IMR-90 (cell line): ENCODE measurements around the gene DBI. TPM values are rescaled to one million over a fixed set of nuclear protein-coding genes. Genes with fewer than 3 reads are reported as not detected.

Experiments
- polyA plus RNA-seq, 3 experiments: library from polyadenylated mRNA; depleted of rRNA; stranded (reverse); fragments of >200 nt; gene quantifications; 2 replicates each; pipeline ENCODE4 v1.2.3, GENCODE V29; 2012; ENCODE audit warnings: low replicate concordance in 1 of 3
- total RNA-seq: library from RNA; depleted of rRNA; stranded (reverse); fragments of >200 nt; gene quantifications from 2 replicates; pipeline ENCODE4 v1.2.3, GENCODE V29; 2012; rRNA removed

The DBI gene
- total and polyA plus RNA-seq, 2 of the 4 experiments (the other 2 are of a cell fraction): 42.5 to 278 TPM

Other genes starting within 250 kb of the DBI start
- not detected in 2 replicates for gene C1QL2, start 208.2 kb upstream of the DBI start, total RNA-seq
- gene C1QL2, start 208.2 kb upstream of the DBI start, polyA plus RNA-seq (2012; rRNA removed): not detected in 2 replicates
- 18.9 and 19.4 TPM in 2 replicates for gene STEAP3, start 143.1 kb upstream of the DBI start, total RNA-seq
- gene STEAP3, start 143.1 kb upstream of the DBI start, polyA plus RNA-seq (2012; rRNA removed): 43.9 and 46.6 TPM in 2 replicates
- gene C2orf76, start 143 bp upstream of the DBI start, total RNA-seq: 9.7 and 10.6 TPM in 2 replicates
- gene C2orf76, start 143 bp upstream of the DBI start, polyA plus RNA-seq (2012; rRNA removed): 8.9 and 12.6 TPM in 2 replicates
- under 0.01 TPM in 1 of 2 replicates, not detected in the other for gene TMEM37, start 64.9 kb downstream of the DBI start, total RNA-seq
- 0.30 and 0.39 TPM in 2 replicates for gene TMEM37, start 64.9 kb downstream of the DBI start, polyA plus RNA-seq (2012; rRNA removed)
- not detected in 2 replicates for gene SCTR, start 157.5 kb downstream of the DBI start, total RNA-seq
- gene SCTR, start 157.5 kb downstream of the DBI start, polyA plus RNA-seq (2012; rRNA removed): not detected in 2 replicates
- gene CFAP221, start 177.5 kb downstream of the DBI start, total RNA-seq: not detected in 2 replicates
- not detected in 2 replicates for gene CFAP221, start 177.5 kb downstream of the DBI start, polyA plus RNA-seq (2012; rRNA removed)